Hepatic stellate cell (primary cell): ENCODE results near the gene MVB12B.

Source experiments
- DNase-seq: peaks from one replicate; pipeline ENCODE4 v3.0.0; 2011; ENCODE audit warnings: low spot score

Gene MVB12B

GRCh38 chr9:126363847-126364671, 37.4 kb downstream of the MVB12B start:
- DNase-seq: no peak

GRCh38 chr9:126365780-126366179, 39.2 kb downstream of the MVB12B start:
- no peak for DNase-seq

GRCh38 chr9:126366366-126367011, 39.9 kb downstream of the MVB12B start:
- no peak for DNase-seq

- no peak for DNase-seq
Observed at GRCh38 chr9:126367139-126367538, 40.5 kb downstream of the MVB12B start.

GRCh38 chr9:126367616-126368015, 41.0 kb downstream of the MVB12B start:
- DNase-seq: no peak

- no peak for DNase-seq
Observed at GRCh38 chr9:126368020-126368419, 41.4 kb downstream of the MVB12B start.

DNA sequence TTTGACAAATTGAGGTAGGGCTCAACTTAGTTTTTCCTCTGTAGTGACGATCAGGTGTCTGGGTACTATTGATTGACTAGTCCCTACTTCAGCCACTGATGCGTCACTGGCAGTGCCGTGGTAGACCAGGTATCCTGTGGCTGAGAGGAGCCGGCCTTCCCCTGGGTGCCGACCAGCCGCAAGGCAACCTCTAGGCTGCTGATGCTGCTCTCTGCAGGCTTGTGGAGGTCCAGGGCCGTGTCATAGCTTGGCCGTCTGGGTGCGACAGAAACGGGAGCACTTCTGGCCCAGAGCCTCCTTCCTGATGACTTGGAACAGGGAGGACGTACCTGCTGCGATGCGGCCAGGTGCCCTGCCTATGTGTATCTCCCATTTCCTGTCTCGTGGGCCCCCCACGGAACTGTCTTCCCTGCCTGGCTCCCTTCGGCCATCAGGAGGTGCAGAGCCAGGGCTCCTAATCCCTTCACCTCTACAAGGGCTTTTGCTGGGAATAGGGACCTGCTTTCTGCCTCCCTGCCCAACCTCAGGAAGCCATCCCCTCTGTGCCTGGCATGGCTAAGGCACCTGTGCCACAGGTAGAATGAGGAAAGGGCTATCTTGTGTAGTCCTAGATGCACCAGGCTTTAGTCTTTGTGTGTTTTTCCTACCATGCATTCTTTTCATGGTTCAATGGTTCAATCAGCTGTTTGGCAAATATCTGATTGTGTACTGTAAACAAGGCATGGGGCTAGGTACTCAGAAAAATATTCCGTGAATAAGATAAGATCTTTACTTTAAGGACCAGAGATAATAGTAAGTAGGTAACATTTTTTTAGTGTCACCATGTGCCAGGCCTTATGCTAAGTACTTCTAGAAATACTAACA, 44.6 kb downstream of the MVB12B start:
- DNase-seq: no peak

DNA sequence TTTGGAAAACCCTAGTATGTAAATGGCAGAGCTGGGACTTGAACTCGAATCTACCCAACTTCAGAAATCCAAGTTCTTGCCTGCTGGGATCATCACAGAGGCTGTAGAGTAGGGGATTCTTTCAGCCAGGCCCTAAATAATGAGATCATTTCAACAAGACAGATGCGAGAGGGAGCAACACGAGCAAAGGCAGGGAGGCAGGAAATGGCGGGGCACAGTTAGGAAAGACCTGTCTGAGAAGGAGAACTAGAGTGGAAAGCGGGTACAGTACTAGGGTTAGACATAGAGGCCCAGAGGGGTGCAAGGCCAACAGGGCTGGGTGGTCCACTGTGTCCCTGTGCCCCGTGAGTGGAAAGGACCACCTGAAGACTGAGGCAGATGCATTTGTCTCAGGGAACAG, 46.1 kb downstream of the MVB12B start:
- no peak for DNase-seq

- no peak for DNase-seq
Observed at GRCh38 chr9:126373241-126373640, 46.6 kb downstream of the MVB12B start.

- DNase-seq: no peak
Observed at GRCh38 chr9:126374366-126374781, 47.7 kb downstream of the MVB12B start.

DNA sequence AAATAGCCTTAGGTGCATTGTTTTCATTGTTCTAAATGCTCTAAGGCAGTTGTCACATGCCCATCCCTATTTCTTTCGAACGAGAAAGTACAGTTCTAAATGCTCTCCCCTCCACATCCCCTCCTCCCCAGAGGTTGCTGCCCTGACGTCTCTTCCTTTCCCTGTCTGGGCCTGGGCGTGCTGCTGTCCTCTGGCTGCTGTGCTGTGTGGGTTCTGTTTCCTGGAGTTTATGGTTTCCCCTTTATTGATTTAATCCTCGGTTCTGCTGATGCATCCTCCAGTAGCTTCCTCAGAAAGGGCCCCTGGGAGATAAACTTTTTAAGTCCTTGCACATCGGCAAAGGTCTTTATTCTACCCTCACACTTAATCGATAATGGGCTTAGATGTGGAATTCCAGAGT, 48.8 kb downstream of the MVB12B start:
- DNase-seq: no peak

- no peak for DNase-seq
Observed at GRCh38 chr9:126376311-126377175, 49.9 kb downstream of the MVB12B start.

DNA sequence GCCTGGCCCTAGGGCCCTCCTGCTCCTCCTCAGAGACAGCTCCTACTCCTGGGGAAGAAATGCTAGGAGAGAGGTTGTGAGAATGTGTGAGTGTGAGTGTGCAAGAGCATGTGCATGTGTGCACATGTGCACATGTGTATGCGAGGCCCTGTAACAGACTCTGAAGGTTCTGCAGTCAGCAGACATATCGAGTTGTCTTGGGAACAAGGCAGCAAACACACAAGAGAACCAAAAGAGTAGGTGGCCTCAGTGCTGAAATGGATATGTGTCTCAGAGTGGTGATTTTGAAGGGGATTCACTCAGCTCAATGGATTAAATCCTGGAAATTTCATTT, 50.5 kb downstream of the MVB12B start:
- DNase-seq: no peak

- DNase-seq: no peak
Observed at GRCh38 chr9:126377536-126377935, 50.9 kb downstream of the MVB12B start.

- no peak for DNase-seq
Observed at GRCh38 chr9:126378761-126379160, 52.1 kb downstream of the MVB12B start.

DNA sequence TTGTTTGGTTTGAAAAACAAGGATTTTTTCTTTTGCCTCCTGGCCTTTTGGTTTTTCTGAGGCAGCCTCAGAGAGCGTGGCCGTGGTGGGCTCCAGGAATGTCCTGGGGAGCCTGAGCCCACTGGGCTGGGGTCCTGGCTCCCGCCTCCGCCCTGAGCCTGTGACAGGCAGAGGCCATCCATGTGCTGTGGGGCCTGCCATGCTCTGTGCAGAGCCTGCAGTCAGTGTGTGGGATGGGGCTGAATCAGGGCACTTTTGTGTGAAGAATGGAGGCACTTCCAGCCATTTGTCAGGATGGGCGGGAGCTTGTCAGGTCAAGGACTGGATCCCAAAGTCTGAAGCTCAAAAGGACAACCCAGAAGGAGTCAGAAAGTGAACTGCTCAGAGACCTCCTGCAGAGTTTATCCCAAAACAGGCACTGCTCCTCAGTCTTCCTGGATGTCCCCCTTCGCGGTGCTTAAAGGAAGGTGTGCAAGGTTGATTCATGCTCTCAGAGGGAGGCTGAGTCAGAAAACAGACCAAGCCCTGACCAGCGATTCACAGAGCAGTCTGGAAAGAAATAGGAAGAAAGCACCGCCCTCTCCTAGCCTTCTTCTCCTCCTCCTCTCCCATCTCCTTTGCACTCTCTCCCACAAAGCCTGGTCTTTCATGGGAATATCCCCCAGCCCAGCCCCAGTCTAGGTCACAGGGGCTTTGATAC, 53.2 kb downstream of the MVB12B start:
- DNase-seq: no peak

DNA sequence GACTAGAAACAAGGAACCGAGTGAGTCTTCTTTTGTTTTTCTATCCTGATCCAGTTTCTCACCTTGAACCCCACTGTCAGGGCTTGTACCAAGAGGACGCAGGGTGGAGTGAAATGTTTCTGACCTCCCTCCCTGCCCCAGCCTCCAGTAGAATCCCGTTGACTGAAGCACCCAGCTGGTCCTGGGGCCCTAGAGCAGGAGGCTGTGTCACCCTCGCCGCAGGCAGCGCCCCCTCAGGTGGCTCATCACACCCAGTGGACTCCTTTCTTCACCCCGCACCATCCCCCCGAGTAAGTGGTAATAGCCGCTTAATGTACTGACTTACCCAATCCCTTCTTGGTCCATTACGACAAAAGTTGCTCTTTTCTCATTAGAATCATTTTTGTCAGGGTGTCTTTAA, 53.8 kb downstream of the MVB12B start:
- no peak for DNase-seq

DNA sequence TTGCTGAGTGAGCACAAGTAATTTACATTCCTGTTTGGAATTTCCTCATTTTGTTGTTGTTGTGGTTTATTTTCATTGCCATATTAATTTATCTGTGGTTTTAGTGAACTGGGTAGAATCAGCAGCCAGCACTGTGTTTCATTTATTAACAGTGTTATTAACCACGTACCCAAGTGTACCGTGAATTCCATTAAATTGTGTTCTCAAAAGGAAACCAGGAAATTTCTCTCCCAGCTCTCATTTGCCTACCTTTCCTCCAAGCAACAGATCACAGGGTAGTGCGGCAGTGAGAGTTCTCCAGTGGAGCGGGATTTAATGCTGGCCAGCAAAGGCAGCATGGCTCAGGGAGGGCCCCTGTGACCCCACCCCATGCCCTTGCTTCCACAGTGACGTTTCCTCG, 54.6 kb downstream of the MVB12B start:
- no peak for DNase-seq

GRCh38 chr9:126383406-126384046, 56.9 kb downstream of the MVB12B start:
- DNase-seq: no peak

GRCh38 chr9:126384926-126385325, 58.3 kb downstream of the MVB12B start:
- no peak for DNase-seq

GRCh38 chr9:126386088-126386487, 59.5 kb downstream of the MVB12B start:
- peak; percentile 25 for DNase-seq
